Caco-2 (cell line): ENCODE data around the gene PTPRB. TPM values are rescaled to one million over a fixed set of nuclear protein-coding genes. Genes with fewer than 3 reads are reported as not detected.

Experiments used
- BruUV-seq: library from RNA; stranded (reverse); fragments of 400-500 nt; replicated peaks from 2 replicates; lab custom pipeline; 2021; lab: Mats Ljungman, UMichigan
- CTCF ChIA-PET: fragments of 300-600 bp; sonication (Branson Sonifier 250); formaldehyde crosslinking; loops from one replicate; lab custom pipeline; 2022; ENCODE audit warnings: antibody characterized with exemption; lab: Charles Lee
- POLR2A ChIA-PET: fragments of 300-600 bp; sonication (Branson Sonifier 250); formaldehyde crosslinking; loops from one replicate; lab custom pipeline; 2022; ENCODE audit warnings: antibody characterized with exemption; lab: Charles Lee
- DNase-seq, 2 experiments: peaks; one replicate each; pipeline versions ENCODE4 v3.0.0 to v3.0.0-alpha.2; 2020 to 2022
- H3K27me3 ChIP-seq: replicated peaks from 2 replicates; pipeline ENCODE4 v1.6.0; 2011; ENCODE audit warnings: low read length; ENCODE audit not compliant: control insufficient read depth, insufficient read depth
- H3K36me3 ChIP-seq: 2 replicates; pipeline ENCODE4 v1.5.1; 2011; ENCODE audit warnings: low read length; ENCODE audit not compliant: control insufficient read depth, insufficient read depth
- H3K4me1 ChIP-seq: fragments of 250-450 bp; sonication (Bioruptor Pico); 2 replicates; pipeline ENCODE4 v1.5.1; 2020; ENCODE audit warnings: mild to moderate bottlenecking
- H3K4me3 ChIP-seq: 2 replicates; pipeline ENCODE4 v1.5.1; 2011; ENCODE audit warnings: low read depth, mild to moderate bottlenecking, control low read depth, low read length
- H3K9me3 ChIP-seq: fragments of 250-450 bp; sonication (Bioruptor Pico); 2 replicates; pipeline ENCODE4 v1.5.1; 2020; ENCODE audit warnings: mild to moderate bottlenecking, moderate library complexity
- H3K27ac Mint-ChIP-seq: one replicate; pipeline ENCODE4 v1.8.0; 2022; ENCODE audit warnings: mixed read lengths; ENCODE audit not compliant: unreplicated experiment
- H3K27me3 Mint-ChIP-seq: one replicate; pipeline ENCODE4 v1.8.0; 2022; ENCODE audit warnings: mixed read lengths; ENCODE audit not compliant: insufficient read depth, unreplicated experiment
- H3K36me3 Mint-ChIP-seq: one replicate; pipeline ENCODE4 v1.8.0; 2022; ENCODE audit warnings: mild to moderate bottlenecking, mixed read lengths; ENCODE audit not compliant: insufficient read depth, unreplicated experiment
- H3K4me1 Mint-ChIP-seq: one replicate; pipeline ENCODE4 v1.8.0; 2022; ENCODE audit warnings: low read depth, mixed read lengths; ENCODE audit not compliant: unreplicated experiment
- H3K4me3 Mint-ChIP-seq: one replicate; pipeline ENCODE4 v1.8.0; 2022; ENCODE audit warnings: mild to moderate bottlenecking, moderate library complexity, mixed read lengths; ENCODE audit not compliant: unreplicated experiment
- H3K9me3 Mint-ChIP-seq: one replicate; pipeline ENCODE4 v1.8.0; 2022; ENCODE audit warnings: mixed read lengths; ENCODE audit not compliant: unreplicated experiment
- intact Hi-C: fragments of 100-400 bp; cut with micrococcal nuclease; formaldehyde crosslinking; loops from one replicate; pipeline ENCODE4 v1.10.0; 2022; ENCODE audit not compliant: unreplicated experiment
- total RNA-seq: library from RNA; stranded (reverse); gene quantifications from 2 replicates; pipeline ENCODE4 v1.2.3, GENCODE V29; 2022
- TF ChIP-seq, protein P1 (sequence below), 2 experiments: fragments of 200-600 bp in 1 of 2; IDR thresholded peaks; 1 replicate in 1 of 2; 2 replicates in 1 of 2; pipeline versions ENCODE4 v1.5.1 to v1.8.0; 2011 to 2022; ENCODE audit warnings: antibody characterized with exemption in 1 of 2, control low read depth in 1 of 2, inconsistent platforms in 1 of 2, low read depth in 1 of 2, low read length in 1 of 2, mild to moderate bottlenecking in 1 of 2, moderate library complexity in 1 of 2; ENCODE audit not compliant: insufficient read depth in 1 of 2, severe bottlenecking in 1 of 2, unreplicated experiment in 1 of 2

PTPRB gene
- total RNA-seq, 1 experiment from 2014 or later = 0.73 TPM

DNA sequence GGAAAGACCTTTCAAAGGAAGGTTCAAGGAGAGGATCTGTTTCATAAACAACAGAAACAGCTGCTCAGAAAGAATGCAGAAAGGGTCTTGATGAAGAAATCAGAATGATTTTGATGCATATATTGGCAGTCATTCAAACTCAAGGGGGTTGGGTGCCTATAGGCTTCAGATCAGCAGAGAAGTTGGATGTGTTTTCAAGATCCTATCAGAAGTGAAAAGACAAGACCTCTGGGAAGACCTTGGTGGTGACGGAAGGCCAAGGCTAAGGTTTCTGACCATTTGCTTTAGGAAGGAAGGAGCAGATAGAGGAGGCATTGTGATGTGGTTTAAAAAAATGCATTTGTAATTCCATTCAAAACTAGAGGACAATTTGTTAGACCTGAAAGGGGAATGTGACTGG, 15.2 kb upstream of the PTPRB start:
- H3K4me3 Mint-ChIP-seq = no peak overlapping the region
- Histone ChIP-seq H3K27me3 (no peaks in the 10 kb centered on the region; the same call in 1 of the 2 replicates), H3K36me3 (no peaks in the 10 kb centered on the region), H3K4me1 (no peaks in the 10 kb centered on the region), H3K9me3 (no peaks in the 10 kb centered on the region), H3K4me3 (no peak overlapping the region)
- intact Hi-C loops = no loop called here
- no peak for DNase-seq
- TF ChIP-seq, protein P1, sequence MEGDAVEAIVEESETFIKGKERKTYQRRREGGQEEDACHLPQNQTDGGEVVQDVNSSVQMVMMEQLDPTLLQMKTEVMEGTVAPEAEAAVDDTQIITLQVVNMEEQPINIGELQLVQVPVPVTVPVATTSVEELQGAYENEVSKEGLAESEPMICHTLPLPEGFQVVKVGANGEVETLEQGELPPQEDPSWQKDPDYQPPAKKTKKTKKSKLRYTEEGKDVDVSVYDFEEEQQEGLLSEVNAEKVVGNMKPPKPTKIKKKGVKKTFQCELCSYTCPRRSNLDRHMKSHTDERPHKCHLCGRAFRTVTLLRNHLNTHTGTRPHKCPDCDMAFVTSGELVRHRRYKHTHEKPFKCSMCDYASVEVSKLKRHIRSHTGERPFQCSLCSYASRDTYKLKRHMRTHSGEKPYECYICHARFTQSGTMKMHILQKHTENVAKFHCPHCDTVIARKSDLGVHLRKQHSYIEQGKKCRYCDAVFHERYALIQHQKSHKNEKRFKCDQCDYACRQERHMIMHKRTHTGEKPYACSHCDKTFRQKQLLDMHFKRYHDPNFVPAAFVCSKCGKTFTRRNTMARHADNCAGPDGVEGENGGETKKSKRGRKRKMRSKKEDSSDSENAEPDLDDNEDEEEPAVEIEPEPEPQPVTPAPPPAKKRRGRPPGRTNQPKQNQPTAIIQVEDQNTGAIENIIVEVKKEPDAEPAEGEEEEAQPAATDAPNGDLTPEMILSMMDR (IDR thresholded peaks at IDR 0.05; ENCODE audit: insufficient read depth in 1 of 2, low read depth in 1 of 2, low read length in 1 of 2, severe bottlenecking in 1 of 2, unreplicated experiment in 1 of 2) = no peak
- H3K4me1 Mint-ChIP-seq = no peaks in the 10 kb centered on the region
- no peaks in the 10 kb centered on the region for H3K9me3 Mint-ChIP-seq
- POLR2A ChIA-PET = no interaction called here
- no peaks in the 10 kb centered on the region for H3K27me3 Mint-ChIP-seq
- BruUV-seq = no TSS peak
- H3K36me3 Mint-ChIP-seq = no peaks in the 10 kb centered on the region
- CTCF ChIA-PET = no interaction called here
- no peak overlapping the region for H3K27ac Mint-ChIP-seq

DNA sequence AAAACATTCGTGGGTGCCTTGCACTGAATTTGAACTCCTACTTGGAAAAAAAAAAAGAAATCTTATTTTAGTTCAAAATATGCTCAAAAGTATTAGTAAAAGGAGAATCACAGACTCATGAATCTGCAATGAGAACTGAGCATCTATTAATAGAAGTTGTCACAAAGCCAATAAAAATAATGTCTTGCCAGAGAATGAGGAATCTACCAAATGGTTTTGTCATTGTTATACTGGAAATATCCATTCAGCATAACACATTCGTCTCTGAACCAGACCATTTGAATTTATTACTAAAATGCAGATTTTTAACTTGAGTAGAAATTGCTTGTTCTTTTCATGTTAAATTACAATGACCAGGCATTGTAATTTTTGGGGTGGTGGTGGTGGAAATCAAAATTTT, 11.6 kb upstream of the PTPRB start:
- ChIA-PET CTCF (interaction anchor here (0.7 kb wide), 1 partner anchor 43 kb away, joined by 3 read pairs; no protein-coding TSS in a partner anchor), POLR2A (no interaction called here)
- no peaks in the 10 kb centered on the region for H3K9me3 Mint-ChIP-seq

DNA sequence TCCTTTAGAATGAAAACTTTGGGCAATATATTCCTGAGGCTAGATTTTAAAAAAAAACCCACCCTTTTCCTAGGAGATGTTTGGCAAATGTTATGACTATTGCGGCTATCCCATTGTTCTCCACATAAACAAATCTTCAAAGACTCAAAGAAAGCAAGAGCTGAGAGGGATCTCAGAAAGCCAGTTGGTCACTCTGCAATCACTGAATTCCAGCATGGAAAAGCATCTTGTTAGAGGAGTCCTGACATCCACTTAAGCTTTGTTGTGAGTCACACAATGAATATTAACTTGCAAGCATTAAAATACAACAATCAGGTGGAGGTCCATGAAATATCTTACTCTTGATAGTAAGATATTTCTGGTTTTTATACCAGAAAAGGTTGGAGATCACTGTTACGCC, 11.0 kb upstream of the PTPRB start:
- Mint-ChIP-seq H3K9me3 (no peaks in the 10 kb centered on the region), H3K36me3 (no peaks in the 10 kb centered on the region), H3K27me3 (no peaks in the 10 kb centered on the region), H3K27ac (no peak overlapping the region), H3K4me1 (no peaks in the 10 kb centered on the region), H3K4me3 (no peak overlapping the region)
- H3K9me3 ChIP-seq = no peaks in the 10 kb centered on the region
- H3K4me3 ChIP-seq = no peak overlapping the region
- ChIA-PET CTCF (no interaction called here), POLR2A (no interaction called here)
- intact Hi-C loops = no loop called here
- H3K36me3 ChIP-seq = no peaks in the 10 kb centered on the region
- H3K4me1 ChIP-seq = peaks cover 11% of the 10 kb centered on the region; the same call in 1 of the 2 replicates
- DNase-seq = no peak
- no TSS peak for BruUV-seq
- no peaks in the 10 kb centered on the region; the same call in 1 of the 2 replicates for H3K27me3 ChIP-seq
- TF ChIP-seq, protein P1 (IDR thresholded peaks at IDR 0.05; ENCODE audit: insufficient read depth in 1 of 2, low read depth in 1 of 2, low read length in 1 of 2, severe bottlenecking in 1 of 2, unreplicated experiment in 1 of 2) = no peak

More for the DNA sequence above, 11.6 kb upstream of the PTPRB start:
- no peaks in the 10 kb centered on the region for H3K36me3 ChIP-seq
- H3K4me3 ChIP-seq = no peak overlapping the region
- H3K27me3 Mint-ChIP-seq = no peaks in the 10 kb centered on the region
- H3K27me3 ChIP-seq = no peaks in the 10 kb centered on the region; the same call in 1 of the 2 replicates
- no peak for DNase-seq
- intact Hi-C loops = no loop called here
- TF ChIP-seq, protein P1 (IDR thresholded peaks at IDR 0.05; ENCODE audit: insufficient read depth in 1 of 2, low read depth in 1 of 2, low read length in 1 of 2, severe bottlenecking in 1 of 2, unreplicated experiment in 1 of 2) = no peak
- BruUV-seq = no TSS peak
- H3K4me3 Mint-ChIP-seq = no peak overlapping the region
- H3K4me1 Mint-ChIP-seq = no peaks in the 10 kb centered on the region
- no peak overlapping the region for H3K27ac Mint-ChIP-seq
- H3K36me3 Mint-ChIP-seq = no peaks in the 10 kb centered on the region
- H3K4me1 ChIP-seq = peaks cover 11% of the 10 kb centered on the region; the same call in 1 of the 2 replicates
- no peaks in the 10 kb centered on the region for H3K9me3 ChIP-seq
